SK-N-SH treated with all-trans-retinoic acid at 6 μM for 48 hours (cell line): ENCODE results near the gene TTLL8.

Experiments
- ARNTL ChIP-seq: fragments of 450-650 bp; formaldehyde crosslinking; IDR thresholded peaks from 2 replicates; pipeline ENCODE4 v1.5.0; 2020; ENCODE audit warnings: low read depth, mild to moderate bottlenecking, moderate library complexity, borderline replicate concordance
- CREB5 ChIP-seq: fragments of 250-450 bp; sonication (Bioruptor Pico); IDR thresholded peaks from 2 replicates; pipeline ENCODE4 v1.5.1; 2020; ENCODE audit warnings: low read depth, mild to moderate bottlenecking, moderate library complexity
- PPARA ChIP-seq: fragments of 250-450 bp; sonication (Bioruptor Pico); IDR thresholded peaks from 2 replicates; pipeline ENCODE4 v1.5.0; 2020; ENCODE audit warnings: mild to moderate bottlenecking, borderline replicate concordance
- ZNF565 ChIP-seq: fragments of 450-650 bp; formaldehyde crosslinking; conservative IDR thresholded peaks from 2 replicates; pipeline ENCODE4 v1.5.0; 2020; ENCODE audit warnings: low read depth, mild to moderate bottlenecking, moderate library complexity

- TF ChIP-seq ZNF565 (CRISPR knock-in tag) (no peak), CREB5 (CRISPR knock-in tag) (no peak), ARNTL (CRISPR knock-in tag) (no peak), PPARA (CRISPR knock-in tag) (no peak)
Observed at GRCh38 chr22:50088096-50088495, 30.0 kb upstream of the TTLL8 start.
